KBM-7 (cell line): Measurements from ENCODE around the gene IL2RA.
"Not testable (repeated sequence)": the region's sequence is repeated elsewhere in the genome, so short reads cannot be mapped to it uniquely, and the experiment has no call there.

Experiments
- DNase-seq: peaks from one replicate; pipeline ENCODE4 v3.0.0-alpha.2; 2015
- in situ Hi-C: fragments of 300-500 bp; cut with MboI; formaldehyde crosslinking; loops from 2 replicates; pipeline ENCODE4 v1.14.3; 2020; ENCODE audit warnings: low sequenced_read_pairs, low pct_unique_long_range_greater_than_20kb, mixed read lengths

IL2RA gene

DNA sequence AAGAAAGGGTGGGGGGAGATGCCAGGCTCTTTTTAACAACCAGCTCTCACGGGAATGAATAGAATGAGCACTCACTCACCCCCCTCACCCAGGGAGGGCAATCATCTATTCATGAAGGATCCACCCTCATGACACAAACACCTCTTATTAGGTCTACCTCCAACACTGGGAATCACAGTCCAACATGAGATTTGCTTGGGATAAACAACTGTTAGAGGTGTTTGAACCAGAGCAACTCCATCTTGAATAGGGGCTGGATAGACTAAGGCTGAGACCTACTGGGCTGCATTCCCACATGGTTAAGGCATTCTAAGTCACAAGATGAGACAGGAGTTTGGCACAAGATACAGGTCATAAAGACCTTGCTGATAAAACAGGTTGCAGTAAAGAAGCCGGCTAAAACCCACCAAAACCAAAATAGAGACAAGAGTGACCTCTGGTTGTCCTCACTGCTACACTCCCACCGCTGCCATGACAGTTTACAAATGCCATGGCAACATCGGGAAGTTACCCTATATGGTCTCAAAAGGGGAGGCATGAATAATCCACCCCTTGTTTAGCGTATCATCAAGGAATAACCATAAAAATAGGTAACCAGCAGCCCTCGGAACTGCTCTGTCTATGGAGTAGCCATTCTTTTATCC is 56.9 kb downstream of the IL2RA start:
- DNase-seq, in situ Hi-C loops: not testable (repeated sequence)

- in situ Hi-C loops: no loop called here
- DNase-seq: no peak
Measured at GRCh38 chr10:6002809-6003510, 59.2 kb downstream of the IL2RA start.

DNA sequence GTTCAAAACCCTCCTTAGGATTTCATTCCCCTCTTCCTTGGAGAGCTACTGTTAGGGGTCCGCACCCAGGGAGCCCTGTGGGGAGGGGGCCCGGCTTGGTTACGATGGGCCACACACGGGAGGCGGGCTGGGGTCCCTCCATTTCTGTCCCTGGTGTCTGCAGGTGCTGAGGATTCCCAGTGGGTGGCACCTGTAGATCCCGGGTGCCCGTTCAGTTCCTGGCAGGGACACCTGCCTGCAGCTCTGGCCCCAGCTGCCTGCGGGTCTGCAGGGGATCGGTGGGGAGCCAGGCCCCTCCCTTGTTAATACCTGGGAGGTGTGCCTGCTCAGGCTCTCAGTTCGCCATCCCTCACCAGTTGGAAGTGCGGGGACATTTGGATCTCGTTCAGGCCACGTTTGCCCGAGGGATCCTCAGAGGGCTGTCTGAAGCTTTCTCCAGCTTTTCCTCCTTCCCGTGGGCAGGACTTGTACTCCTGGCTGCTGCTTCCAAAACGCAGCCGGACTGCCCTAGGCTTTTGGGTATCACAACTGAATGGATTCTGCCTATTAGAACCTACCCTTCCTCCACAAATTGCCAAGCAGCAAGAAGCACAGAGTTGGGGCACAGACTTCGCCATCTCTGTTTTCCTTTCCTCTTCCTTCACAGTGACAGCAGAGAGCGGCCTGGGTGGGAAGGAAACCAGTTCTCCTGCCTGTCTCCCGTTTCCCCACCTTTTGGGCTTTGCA is 62.6 kb downstream of the IL2RA start:
- no peak for DNase-seq
- in situ Hi-C loops: no loop called here

GRCh38 chr10:5996696-5997095 is 65.5 kb downstream of the IL2RA start:
- in situ Hi-C loops: no loop called here
- no peak for DNase-seq

GRCh38 chr10:5992398-5992797 is 69.8 kb downstream of the IL2RA start:
- in situ Hi-C loops: no loop called here

DNA sequence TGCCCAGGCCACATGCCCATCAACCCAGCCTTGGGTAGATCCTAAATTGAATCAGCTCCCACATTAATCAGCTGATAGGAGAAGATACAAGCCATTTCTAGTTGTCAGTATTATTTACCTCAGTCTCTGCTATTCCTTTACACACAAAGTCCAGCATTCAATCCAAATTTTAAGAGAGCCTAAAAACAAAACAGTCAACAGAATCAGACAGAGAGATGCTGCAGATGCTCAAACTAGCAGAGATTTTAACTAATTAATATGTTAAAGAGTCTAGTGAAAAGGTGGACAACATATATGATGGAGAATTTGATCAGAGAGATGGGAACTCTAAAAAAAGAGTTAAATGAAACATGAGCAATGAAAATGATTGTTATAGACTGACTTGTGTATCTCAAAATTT is 70.5 kb downstream of the IL2RA start:
- no peak for DNase-seq
- in situ Hi-C loops: no loop called here

More at GRCh38 chr10:5992398-5992797, 69.8 kb downstream of the IL2RA start:
- DNase-seq: no peak

GRCh38 chr10:5989756-5990155 is 72.4 kb downstream of the IL2RA start:
- no peak for DNase-seq
- in situ Hi-C loops: no loop called here

DNA sequence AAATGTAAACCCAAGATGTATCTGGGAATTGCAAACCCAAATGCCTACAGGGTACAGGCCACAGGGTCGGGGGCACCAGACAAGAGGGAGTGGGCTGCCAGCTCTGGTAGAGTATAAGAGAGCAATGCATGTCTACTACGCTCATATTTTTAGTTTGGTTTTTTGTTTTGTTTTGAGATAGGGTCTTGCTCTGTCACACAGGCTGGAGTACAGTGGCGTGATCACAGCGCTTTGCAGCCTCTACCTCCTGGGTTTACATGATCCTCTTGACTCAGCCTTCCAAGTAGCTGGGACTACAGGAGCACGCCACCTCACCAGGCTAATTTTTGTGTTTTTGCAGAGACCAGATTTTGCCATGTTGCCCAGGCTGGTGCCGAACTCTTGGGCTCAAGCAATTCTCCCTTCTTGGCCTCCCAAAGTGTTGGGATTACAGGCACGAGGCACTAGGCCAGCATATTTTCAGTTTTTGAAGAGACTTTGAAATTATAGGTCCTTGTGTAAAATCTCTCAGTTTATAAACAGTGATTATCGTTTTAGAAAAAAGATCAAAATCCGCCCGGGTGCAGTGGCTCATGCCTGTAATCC is 73.7 kb downstream of the IL2RA start:
- DNase-seq: no peak
- in situ Hi-C loops: no loop called here

GRCh38 chr10:5987747-5988146 is 74.4 kb downstream of the IL2RA start:
- in situ Hi-C loops: no loop called here
- peak; percentile 21 for DNase-seq

DNA sequence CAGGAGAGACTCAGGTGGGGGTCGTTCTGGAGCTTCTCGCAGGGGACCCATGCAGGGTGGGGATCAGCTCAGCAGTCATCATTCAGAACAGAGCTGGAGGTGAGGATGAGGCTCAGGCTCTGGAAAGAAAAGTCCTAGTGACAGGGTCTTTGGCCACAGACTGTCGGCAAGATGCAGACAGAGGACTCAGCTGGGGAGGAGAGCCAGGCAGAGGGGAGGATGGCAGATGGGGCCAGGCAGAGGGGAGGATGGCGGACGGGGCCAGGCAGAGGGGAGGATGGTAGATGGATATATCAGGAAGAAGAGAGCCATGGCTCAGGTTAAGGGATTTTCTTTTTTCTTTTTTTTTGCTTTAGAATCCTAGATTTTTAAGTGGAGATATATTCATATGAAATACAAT is 77.1 kb downstream of the IL2RA start:
- in situ Hi-C loops: no loop called here
- no peak for DNase-seq

DNA sequence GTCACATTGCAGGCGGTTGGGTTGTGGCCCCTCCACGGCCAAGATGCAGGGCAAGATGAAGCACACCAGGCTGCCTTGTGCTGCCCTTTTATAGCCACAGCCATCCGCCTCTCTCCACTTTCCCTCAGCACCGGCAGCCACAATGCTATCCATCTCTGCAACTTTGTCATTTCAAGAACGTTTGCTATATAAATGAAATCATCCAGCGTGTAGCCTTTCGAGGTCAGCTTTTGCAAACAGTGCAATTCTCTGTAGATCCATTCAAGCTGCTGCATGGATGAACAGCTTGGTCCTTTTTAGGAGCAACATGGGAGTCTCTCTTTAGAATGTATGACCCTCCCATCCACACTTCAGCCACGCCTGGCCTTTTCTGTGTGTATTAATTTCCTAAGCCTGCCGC is 78.4 kb downstream of the IL2RA start:
- no peak for DNase-seq
- in situ Hi-C loops: no loop called here

DNA sequence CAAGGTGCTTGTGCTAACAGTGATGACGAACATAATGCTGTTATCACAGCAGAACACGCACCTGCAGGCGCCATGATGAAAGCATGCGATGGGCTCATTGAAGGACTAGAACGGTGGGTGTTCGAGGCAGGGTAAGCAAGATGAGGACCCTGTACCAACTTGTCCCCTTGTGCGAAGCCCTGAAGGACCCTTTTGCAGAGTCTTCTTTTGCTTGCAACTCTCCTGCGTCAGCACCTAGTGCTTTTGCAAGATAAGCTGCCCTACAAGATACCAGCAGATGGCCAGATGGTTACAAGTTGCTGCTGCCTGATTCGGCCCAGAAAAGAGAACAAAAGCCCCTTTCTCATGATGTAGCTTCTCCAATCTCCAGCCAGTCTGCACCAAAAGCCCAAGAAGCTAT is 80.6 kb downstream of the IL2RA start:
- in situ Hi-C loops: no loop called here

DNA sequence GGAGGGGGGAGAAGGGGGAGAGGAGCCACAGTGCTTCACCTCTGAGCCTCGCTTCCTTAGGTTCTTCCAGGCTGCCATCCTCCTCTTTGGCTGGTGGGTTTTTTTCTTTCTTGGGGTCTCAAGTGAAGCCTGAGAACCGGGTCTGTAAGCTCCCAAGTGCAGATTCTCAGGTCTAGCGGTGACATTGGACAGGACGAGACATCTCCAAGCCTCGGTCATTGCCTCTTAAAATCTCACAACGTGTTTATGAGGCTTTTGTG is 84.0 kb downstream of the IL2RA start:
- in situ Hi-C loops: no loop called here
- DNase-seq: no peak

More for the DNA sequence above, 80.6 kb downstream of the IL2RA start:
- no peak for DNase-seq

GRCh38 chr10:5977471-5978229 is 84.5 kb downstream of the IL2RA start, which contains the start of gene IL15RA:
Gene IL15RA, minus strand, starts transcription at chr10:5977543. Its CDS starts 51 bp downstream, at chr10:5977492.
- peak; percentile 83 for DNase-seq
- in situ Hi-C loops: no loop called here

DNA sequence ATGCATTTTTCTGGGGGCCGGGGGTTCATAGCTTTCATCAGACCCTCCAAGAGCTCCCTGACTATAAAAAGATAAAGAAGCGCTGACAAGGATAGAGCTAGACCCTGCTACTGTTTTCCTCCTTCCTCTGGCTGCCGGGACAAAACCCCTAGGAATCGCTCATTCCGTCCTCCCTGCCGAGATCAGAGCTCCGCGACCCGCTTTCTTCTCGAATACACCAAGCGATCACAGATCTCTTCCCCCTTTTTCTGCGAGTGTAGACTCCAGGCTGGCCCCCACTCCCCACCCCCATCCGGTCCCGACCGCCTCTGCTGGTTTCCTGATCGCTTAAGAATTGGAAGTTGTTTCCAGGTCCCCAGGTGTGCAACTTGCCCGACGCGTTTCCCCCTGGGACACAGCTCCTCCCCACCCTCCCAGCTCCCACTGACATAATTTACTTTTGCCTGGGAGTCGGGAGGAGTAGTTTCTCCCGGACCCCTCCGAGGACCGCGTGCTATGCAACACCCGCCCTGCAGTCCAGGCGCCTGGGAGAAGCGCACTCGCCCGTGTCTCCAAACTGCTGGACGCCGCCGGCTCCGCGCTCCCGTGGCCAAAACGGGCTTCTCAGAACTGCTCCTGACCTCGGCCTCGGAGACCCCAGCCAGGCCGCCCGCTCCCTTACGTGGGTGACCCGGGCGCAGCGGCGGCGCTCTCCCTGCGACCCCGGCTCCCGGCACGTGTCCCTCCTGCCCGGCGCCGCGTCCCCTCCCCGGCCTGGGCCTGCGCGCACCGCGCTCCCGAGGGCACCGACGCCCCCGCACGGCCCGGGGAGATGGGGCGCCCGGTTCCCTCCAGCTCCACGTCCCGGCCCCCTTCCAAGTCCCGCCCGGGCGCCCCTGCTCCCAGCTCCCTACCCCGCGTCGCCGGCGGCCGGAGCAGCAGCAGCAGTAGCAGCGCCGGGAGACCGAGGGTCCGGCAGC is 85.4 kb downstream of the IL2RA start:
- in situ Hi-C loops: no loop called here
- DNase-seq: peak; percentile 61

DNA sequence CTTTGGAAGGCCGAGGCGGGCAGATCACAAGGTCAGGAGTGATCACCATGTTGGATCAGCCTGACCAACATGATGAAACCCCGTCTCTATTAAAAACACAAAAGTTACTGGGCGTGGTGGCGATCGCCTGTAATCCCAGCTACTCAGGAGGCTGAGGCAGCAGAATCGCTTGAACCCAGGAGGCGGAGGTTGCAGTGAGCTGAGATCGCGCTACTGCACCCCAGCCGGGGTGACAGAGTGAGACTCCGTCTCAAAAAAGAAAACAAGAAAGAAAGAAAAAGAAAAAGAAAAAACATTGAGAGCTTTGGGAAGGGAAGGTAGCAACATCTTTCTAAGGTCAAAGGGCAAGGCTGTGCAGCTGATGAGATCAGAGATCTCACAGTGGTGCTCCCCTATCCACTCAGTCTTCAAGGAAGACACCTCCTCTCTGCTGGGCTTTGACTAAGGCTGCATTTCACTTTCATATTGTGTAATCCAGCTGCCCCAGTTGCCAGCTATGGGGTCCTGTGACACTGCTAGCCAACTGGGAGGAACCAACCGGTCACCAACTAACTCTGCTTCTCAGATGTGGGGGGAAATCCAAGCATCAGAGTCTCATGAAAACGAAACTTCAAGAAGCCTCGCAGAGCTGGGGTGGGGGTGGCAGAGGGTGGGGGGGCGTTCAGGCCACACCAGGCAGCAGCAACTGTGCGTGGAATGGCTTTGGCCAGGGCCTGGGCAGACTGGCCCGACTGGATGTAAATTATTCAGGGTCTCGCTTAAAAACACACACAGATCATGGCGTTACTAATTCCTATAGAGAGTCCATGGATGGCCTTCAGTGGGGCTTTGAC is 86.3 kb downstream of the IL2RA start:
- in situ Hi-C loops: no loop called here

GRCh38 chr10:5973069-5973468 is 89.1 kb downstream of the IL2RA start:
- DNase-seq: no peak
- in situ Hi-C loops: no loop called here

More for the DNA sequence above, 86.3 kb downstream of the IL2RA start:
- peak; percentile 63 for DNase-seq

DNA sequence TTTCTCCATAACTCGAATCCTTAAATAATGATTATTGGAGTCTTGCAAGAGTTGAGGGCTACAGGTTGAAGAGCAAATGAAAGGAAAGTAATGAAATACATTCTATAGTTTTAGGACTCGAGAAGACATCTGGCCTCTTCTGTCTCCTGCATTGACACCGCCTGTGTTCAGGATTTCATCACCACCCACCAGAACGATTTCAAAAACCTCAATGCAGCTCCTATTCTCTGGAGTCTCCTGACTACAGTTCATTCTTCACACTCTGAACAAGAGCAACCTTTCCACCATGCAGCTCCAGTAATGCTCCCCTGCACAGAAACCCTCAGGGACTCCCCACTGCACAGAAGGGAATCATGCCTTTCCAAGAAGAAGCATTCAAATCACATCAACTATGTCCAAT is 90.3 kb downstream of the IL2RA start:
- no peak for DNase-seq
- in situ Hi-C loops: no loop called here
